22Rv1 (cell line): Measurements from ENCODE around the gene TRIM17.

Experiments
- H3K27ac ChIP-seq: fragments of 450-650 bp; 2 replicates; pipeline ENCODE4 v1.5.1; 2017
- CTCF ChIP-seq: fragments of 450-650 bp; IDR thresholded peaks from 2 replicates; pipeline ENCODE4 v1.5.1; 2017; ENCODE audit warnings: mild to moderate bottlenecking
- ZFX ChIP-seq: fragments of 450-650 bp; IDR thresholded peaks from 2 replicates; pipeline ENCODE4 v1.6.1; 2017; ENCODE audit warnings: antibody characterized with exemption, borderline replicate concordance

Gene TRIM17

GRCh38 chr1:228413241-228414010, 3.2 kb downstream of the TRIM17 start:
- TF ChIP-seq CTCF, result no peak
- no peak for TF ChIP-seq ZFX
- H3K27ac ChIP-seq, result no peak overlapping the region

DNA sequence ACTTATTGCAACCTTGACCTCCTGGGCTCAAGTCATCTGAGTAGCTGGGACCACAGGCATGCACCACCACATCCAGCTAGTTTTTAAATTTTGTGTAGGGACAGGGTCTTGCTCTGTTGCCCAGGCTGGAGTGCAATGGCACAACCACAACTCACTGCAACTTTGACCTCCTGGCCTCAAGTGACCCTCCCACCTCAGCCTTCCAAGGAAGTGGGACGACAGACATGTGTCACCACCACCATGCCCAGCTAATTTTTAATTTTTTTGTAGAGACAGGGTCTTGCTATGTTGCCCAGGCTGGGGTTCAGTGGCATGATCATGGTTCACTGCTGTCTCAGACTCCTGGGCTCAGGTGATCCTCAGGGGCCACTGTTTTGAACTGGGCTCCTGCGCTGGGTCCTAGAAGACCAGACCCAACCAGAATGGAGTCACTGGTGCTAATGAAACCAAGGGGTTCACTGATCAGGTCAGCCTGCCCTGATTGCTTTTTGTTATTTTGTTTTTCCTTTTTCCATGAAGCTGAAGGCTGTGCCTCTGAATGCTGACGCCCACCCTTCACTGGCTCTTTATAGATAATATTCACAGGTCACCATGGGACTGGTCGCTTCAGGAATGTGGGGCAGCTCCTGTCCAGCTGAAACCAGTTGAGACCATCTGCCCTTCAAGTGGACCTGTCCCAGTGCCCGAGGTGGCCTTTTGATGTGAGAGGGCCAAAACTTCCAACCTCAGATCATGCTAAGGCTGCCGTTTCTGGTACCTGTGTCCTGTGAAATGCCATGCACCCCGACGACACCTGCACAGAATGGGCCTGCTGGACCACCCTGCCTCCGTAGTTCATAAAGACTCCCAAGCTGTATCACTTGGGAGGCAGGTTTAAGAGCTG, 4.9 kb downstream of the TRIM17 start:
- TF ChIP-seq ZFX (no peak), CTCF (no peak)
- no peak overlapping the region for H3K27ac ChIP-seq

DNA sequence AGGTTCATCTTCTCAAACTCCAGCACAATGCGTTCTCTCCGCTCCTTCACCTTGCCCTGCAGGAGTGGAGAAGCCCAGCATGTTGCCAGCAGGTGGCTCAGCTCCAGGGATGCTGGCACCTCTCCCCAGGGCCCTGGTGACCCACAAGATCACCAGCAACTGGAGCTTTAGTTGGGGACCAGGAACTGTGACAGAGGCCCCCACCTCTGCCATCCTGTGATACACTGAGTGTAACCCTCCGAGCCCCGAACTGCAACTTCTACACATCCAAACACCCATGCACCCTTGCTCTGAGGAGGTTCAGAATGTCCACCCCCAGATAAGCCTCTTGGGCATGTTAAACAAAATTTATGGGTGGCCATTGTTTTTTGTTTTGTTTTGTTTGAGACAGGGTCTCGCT, 5.5 kb downstream of the TRIM17 start:
- H3K27ac ChIP-seq, result no peak overlapping the region
- no peak for TF ChIP-seq CTCF
- TF ChIP-seq ZFX, result no peak

DNA sequence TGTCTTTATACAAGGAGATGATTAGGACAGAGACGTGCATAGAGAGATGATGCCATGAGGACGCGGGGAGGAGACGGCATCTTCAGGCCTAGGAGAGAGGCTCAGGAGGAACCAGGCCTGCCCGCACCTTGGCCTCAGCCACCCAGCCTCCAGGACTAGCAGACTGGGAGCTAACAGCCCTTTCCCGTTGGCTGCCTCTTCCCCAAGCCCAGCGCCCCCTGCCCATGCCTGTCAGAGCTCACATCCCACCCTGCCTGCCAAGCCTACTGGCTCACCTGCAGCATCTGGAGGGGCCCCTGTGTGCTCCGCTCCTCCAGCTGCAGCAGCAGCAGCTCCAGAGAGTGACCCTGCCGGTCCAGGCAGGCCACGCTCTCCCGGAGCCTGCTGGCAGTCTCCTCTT, 6.0 kb downstream of the TRIM17 start:
- TF ChIP-seq ZFX (no peak), CTCF (no peak)
- no peak overlapping the region for H3K27ac ChIP-seq

- no peak for TF ChIP-seq ZFX
- no peak for TF ChIP-seq CTCF
- H3K27ac ChIP-seq, result no peak overlapping the region
These were observed 6.6 kb downstream of the TRIM17 start for GRCh38 chr1:228410015-228410414.

GRCh38 chr1:228408869-228409805, 7.5 kb downstream of the TRIM17 start:
- no peak overlapping the region for H3K27ac ChIP-seq
- TF ChIP-seq ZFX (no peak), CTCF (no peak)
